SU-DHL-6 (cell line): ENCODE measurements around the gene SLC25A39.

Experiments used
- EZH2phosphoT487 ChIP-seq: fragments of 200-600 bp; sonication (generic), shearing (Covaris generic); conservative IDR thresholded peaks from 2 replicates; pipeline ENCODE4 v1.6.1; 2018; ENCODE audit warnings: mild to moderate bottlenecking, antibody characterized with exemption, low read length, moderate library complexity, mixed read lengths
- TF ChIP-seq, protein P1 (sequence below): fragments of 200-600 bp; sonication (generic); IDR thresholded peaks from one replicate; pipeline ENCODE4 v1.5.1; 2017; ENCODE audit warnings: antibody characterized with exemption, mild to moderate bottlenecking, low read length, moderate library complexity; ENCODE audit not compliant: insufficient read depth, poor library complexity, severe bottlenecking

DNA sequence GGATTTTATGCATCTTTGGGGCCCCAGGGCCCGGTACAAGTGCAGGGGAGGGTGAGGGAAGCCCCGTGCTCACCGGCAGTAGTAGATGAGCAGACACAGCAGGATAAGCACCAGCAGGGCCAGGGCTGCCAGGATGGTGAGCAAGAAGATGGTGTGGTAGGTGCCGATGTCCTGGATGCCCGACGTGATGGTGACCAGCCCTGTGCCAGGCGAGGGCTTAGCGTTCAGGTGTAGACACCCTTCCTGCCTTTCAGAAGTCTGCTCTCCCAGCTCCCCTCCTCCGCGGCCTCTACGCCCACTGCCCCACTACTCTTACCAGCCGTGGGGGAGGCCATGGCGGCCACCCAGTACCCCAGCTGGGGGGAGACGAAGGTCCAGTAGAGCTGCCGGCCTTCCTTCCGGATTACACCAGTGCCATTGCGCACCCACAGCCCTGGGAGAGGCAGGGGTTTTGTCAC is 31.0 kb upstream of the SLC25A39 start:
- TF ChIP-seq, protein P1, sequence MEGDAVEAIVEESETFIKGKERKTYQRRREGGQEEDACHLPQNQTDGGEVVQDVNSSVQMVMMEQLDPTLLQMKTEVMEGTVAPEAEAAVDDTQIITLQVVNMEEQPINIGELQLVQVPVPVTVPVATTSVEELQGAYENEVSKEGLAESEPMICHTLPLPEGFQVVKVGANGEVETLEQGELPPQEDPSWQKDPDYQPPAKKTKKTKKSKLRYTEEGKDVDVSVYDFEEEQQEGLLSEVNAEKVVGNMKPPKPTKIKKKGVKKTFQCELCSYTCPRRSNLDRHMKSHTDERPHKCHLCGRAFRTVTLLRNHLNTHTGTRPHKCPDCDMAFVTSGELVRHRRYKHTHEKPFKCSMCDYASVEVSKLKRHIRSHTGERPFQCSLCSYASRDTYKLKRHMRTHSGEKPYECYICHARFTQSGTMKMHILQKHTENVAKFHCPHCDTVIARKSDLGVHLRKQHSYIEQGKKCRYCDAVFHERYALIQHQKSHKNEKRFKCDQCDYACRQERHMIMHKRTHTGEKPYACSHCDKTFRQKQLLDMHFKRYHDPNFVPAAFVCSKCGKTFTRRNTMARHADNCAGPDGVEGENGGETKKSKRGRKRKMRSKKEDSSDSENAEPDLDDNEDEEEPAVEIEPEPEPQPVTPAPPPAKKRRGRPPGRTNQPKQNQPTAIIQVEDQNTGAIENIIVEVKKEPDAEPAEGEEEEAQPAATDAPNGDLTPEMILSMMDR: no peak
- no peak for TF ChIP-seq EZH2phosphoT487
